AG08396 (cell line): ENCODE data around the gene C10orf143.

Experiments
- DNase-seq: peaks from one replicate; pipeline ENCODE4 v3.0.0; 2012; ENCODE audit warnings: low spot score, mixed read lengths

The C10orf143 gene

GRCh38 chr10:130014263-130015074, 96.2 kb downstream of the C10orf143 start:
- DNase-seq = no peak
